Pancreas (tissue), 10 donors: ENCODE results near the gene ULK4. TPM values are rescaled to one million over a fixed set of nuclear protein-coding genes. Genes with fewer than 3 reads are reported as not detected.

ENCODE experiments used
- ATAC-seq, 4 donors: fragments of 200-7000 bp; cut with Tn5 transposase; one replicate each; pipeline versions ENCODE4 v1.8.0 to v1.9.1; 2020; ENCODE audit warnings: mild to moderate bottlenecking in 4 of 4, moderate library complexity in 4 of 4
- DNase-seq, 6 donors: peaks; one replicate each; pipeline ENCODE4 v3.0.0-alpha.2; 2020
- FAIRE-seq: peaks from 2 replicates; lab custom pipeline; 2012; peaks lifted over from hg19 to GRCh38; lab: Jason Lieb, UNC
- H3K27ac ChIP-seq, 4 donors: fragments of 200-600 bp; sonication (generic); 1 replicate in 3 of 4; 2 replicates in 1 of 4; pipeline versions ENCODE4 v1.5.0 to v1.8.0; 2020
- H3K27me3 ChIP-seq, 4 donors: fragments of 200-600 bp; one replicate each; pipeline ENCODE4 v1.8.0; 2021
- H3K36me3 ChIP-seq, 3 donors: fragments of 200-600 bp; sonication (generic) in 1 of 3; one replicate each; pipeline versions ENCODE4 v1.5.0 to v1.8.0; 2020 to 2021
- H3K4me1 ChIP-seq, 3 donors: fragments of 200-600 bp; one replicate each; pipeline ENCODE4 v1.8.0; 2021
- H3K4me3 ChIP-seq, 4 donors: fragments of 200-600 bp; sonication (generic) in 2 of 4; one replicate each; pipeline versions ENCODE4 v1.5.0 to v1.8.0; 2020 to 2021
- H3K9me3 ChIP-seq, 4 donors: fragments of 200-600 bp; one replicate each; pipeline ENCODE4 v1.8.0; 2021
- WGBS, 2 donors: extraction: QIAGEN DNeasy Blood & Tissue Kit; methylation state at CpG; one replicate each; pipeline ENCODE4 v1.1.7; 2013; 5-methylcytosine and 5-hydroxymethylcytosine counted together
- intact Hi-C, 3 donors: fragments of 100-400 bp; cut with DNase I; formaldehyde crosslinking; loops; one replicate each; pipeline versions ENCODE4 v1.11.1 to v1.14.2; 2022
- polyA plus RNA-seq, 2 donors: library from polyadenylated mRNA; stranded (reverse); fragments of 200-250 nt; gene quantifications; one replicate each; pipeline ENCODE4 v1.2.3, GENCODE V29; 2013
- total RNA-seq, 6 donors: library from RNA; stranded (reverse); fragmentation: NEBNext Ultra II Directional in 4 of 6; extraction: Animal tissue kit (Norgen Biotek cat#: 25700) in 4 of 6; gene quantifications; one replicate each; pipeline versions ENCODE4 v1.2.1 to v1.2.4, GENCODE V29; 2021 to 2023
- TF ChIP-seq, protein P1 (sequence below), 4 donors: fragments of 200-600 bp; sonication (generic) in 3 of 4; IDR thresholded peaks; one replicate each; pipeline versions ENCODE4 v1.5.0 to v1.8.0; 2021; ENCODE audit warnings: antibody characterized with exemption in 4 of 4
- donor health status: healthy with polysubstance abuse.
- donor health status: DM: no; HTN: no; CAD: no; lungs with moderate emphysema.
- donor health status: DM: no; HTN: no; CAD: no.
- donor health status: control.
- donor health status: control.
- donor health status: Bipolar disorder and iron deficiency.
- donor health status: DM: yes; HTN: yes; CAD: no.
- donor health status: DM: no; HTN: no; CAD: no.
- donor health status: DM: no; HTN: no; CAD: no.
- donor health status: DM: yes; HTN: yes; CAD: no.

The ULK4 gene
- total and polyA plus RNA-seq, 8 donors, result 2.3 to 8.6 (median 4.2) TPM

DNA sequence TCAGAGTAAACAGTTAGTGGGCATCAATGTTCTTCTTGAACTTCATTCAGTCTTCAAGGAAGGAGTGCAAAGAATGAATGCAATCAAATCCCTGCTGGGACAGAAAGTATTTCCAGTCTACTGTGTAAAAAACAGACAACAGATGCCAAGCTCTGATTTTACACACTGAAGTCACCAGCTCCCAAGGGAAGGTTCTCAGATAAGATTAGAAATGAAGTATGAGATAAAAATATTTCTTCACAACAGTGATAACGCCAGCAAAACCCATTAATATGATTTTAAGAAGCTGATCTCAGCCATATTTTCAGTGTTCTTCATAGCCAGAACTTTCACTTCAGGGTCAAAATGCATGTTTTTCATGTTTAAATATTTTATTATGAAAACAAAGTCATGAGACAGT lies 497.0 kb downstream of the ULK4 start:
- intact Hi-C loops, result no loop called here
- ATAC-seq (no peak), FAIRE-seq (no peak), DNase-seq (no peak)
- Histone ChIP-seq H3K9me3 (no peaks in the 10 kb centered on the region), H3K4me3 (no peak overlapping the region), H3K36me3 (no peaks in the 10 kb centered on the region), H3K27ac (no peak overlapping the region), H3K4me1 (no peaks in the 10 kb centered on the region), H3K27me3 (no peaks in the 10 kb centered on the region)
- WGBS, 2 donors, result 41 to 53% methylated on average over 1 of the region's 1 CpG
- TF ChIP-seq, protein P1, sequence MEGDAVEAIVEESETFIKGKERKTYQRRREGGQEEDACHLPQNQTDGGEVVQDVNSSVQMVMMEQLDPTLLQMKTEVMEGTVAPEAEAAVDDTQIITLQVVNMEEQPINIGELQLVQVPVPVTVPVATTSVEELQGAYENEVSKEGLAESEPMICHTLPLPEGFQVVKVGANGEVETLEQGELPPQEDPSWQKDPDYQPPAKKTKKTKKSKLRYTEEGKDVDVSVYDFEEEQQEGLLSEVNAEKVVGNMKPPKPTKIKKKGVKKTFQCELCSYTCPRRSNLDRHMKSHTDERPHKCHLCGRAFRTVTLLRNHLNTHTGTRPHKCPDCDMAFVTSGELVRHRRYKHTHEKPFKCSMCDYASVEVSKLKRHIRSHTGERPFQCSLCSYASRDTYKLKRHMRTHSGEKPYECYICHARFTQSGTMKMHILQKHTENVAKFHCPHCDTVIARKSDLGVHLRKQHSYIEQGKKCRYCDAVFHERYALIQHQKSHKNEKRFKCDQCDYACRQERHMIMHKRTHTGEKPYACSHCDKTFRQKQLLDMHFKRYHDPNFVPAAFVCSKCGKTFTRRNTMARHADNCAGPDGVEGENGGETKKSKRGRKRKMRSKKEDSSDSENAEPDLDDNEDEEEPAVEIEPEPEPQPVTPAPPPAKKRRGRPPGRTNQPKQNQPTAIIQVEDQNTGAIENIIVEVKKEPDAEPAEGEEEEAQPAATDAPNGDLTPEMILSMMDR (IDR thresholded peaks at IDR 0.05), result no peak

DNA sequence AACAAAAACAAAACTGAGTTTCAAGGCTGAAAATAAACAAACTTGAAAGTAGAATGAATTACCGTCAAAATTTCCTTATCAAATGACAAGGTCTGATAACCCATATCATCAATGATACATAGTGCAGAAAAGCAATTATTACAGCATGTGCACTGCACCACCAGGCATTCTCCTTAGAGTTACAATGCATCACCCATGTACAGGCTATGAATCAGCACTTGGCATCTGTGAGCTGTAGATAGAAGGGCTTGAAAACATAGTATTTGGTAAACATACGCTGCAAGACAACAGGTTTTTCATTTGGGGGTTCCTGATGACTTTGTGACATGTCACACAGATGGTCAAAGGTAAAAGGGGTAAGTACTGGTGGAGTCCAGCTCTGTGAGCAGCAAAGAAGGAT lies 497.5 kb downstream of the ULK4 start:
- no peak for DNase-seq
- no peak for FAIRE-seq
- TF ChIP-seq, protein P1 (IDR thresholded peaks at IDR 0.05), result no peak
- ATAC-seq, result no peak
- Histone ChIP-seq H3K4me3 (no peak overlapping the region), H3K36me3 (no peaks in the 10 kb centered on the region), H3K27me3 (no peaks in the 10 kb centered on the region), H3K4me1 (no peaks in the 10 kb centered on the region), H3K27ac (no peak overlapping the region), H3K9me3 (no peaks in the 10 kb centered on the region)
- intact Hi-C loops, result no loop called here
- WGBS, 2 donors, result 49 to 60% methylated on average over 2 of the region's 2 CpGs

DNA sequence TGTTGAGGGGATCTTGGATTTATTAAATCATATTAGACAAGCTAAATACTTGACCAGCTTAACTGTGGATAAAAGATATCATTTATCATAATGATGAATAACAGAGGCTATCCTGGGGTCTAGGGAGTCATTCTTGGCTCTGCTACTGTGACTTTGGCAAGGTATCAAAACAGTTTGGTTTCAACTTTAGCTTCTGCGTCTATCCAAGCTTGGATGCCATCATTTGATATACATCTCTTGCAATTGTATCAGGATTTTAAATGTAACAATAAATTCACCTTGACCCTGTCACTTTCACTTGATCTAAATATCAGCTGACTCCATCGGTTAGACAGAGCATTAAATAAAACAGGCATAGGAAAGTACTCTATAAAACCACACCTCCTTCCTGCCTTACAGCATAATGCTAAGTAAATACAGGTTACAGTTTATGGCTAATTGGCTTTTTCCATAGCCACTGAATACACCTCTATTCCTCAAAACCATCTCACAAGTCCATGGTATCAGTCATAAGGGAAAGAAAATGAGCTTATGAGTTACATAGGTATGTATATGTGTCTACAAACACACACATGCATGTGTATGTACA lies 499.7 kb downstream of the ULK4 start:
- intact Hi-C loops, result no loop called here
- ATAC-seq (no peak), DNase-seq (no peak), FAIRE-seq (no peak)
- Histone ChIP-seq H3K9me3 (no peaks in the 10 kb centered on the region), H3K4me1 (no peaks in the 10 kb centered on the region), H3K27ac (no peak overlapping the region), H3K36me3 (no peaks in the 10 kb centered on the region), H3K27me3 (no peaks in the 10 kb centered on the region), H3K4me3 (no peak overlapping the region)
- TF ChIP-seq, protein P1 (IDR thresholded peaks at IDR 0.05), result no peak
- 58 to 62% methylated on average over 2 of the region's 2 CpGs for WGBS, 2 donors

DNA sequence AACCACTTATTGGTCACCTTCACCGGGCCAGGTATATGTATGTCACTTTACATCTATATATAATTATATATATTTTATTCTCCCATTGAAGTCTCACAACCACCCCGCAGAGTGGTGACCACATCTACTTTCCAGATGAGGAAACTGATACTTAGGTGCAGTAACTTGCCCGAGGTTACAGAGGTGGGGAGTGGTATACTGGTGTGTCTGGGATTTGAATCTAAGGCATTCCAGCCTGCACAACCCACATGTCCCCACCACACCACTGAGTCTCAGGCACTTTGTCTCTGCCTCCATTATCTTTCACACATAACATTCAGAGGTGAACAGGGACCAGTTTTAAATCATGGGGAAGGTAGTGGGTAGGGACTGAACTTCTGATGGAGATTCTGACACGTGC lies 501.2 kb downstream of the ULK4 start:
- DNase-seq (no peak), FAIRE-seq (no peak), ATAC-seq (no peak)
- 90% methylated on average over 4 of the region's 4 CpGs for WGBS, 2 donors
- H3K36me3 ChIP-seq, result no peaks in the 10 kb centered on the region
- H3K4me1 ChIP-seq, result no peaks in the 10 kb centered on the region
- H3K9me3 ChIP-seq, result no peaks in the 10 kb centered on the region
- H3K27ac ChIP-seq, result no peak overlapping the region
- no peak overlapping the region for H3K4me3 ChIP-seq
- intact Hi-C loops, result no loop called here
- TF ChIP-seq, protein P1 (IDR thresholded peaks at IDR 0.05), result no peak
- H3K27me3 ChIP-seq, result no peaks in the 10 kb centered on the region

DNA sequence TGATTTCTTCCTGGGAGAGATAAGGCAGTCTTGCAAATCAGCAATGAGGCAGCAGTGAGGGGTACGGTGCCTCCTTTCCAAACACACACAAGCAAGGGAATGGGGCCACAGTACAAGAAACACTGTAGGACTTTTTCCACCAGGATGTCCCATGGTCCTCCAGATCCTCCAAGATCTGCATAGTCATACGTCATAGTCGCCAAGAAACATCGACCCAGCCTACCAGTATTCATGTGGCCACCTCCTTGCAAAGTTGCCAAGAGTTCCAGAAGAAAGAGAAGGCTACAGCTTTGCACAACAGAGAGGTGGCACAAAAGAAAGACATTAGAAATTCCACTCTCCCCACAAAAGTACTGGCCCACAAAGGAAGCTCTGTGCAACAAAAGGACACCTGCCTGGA lies 504.7 kb downstream of the ULK4 start:
- FAIRE-seq (no peak), ATAC-seq (no peak), DNase-seq (no peak)
- TF ChIP-seq, protein P1 (IDR thresholded peaks at IDR 0.05), result no peak
- H3K9me3 ChIP-seq, result no peaks in the 10 kb centered on the region
- H3K4me1 ChIP-seq, result no peaks in the 10 kb centered on the region
- no peak overlapping the region for H3K4me3 ChIP-seq
- H3K27ac ChIP-seq, result no peak overlapping the region
- no peaks in the 10 kb centered on the region for H3K27me3 ChIP-seq
- intact Hi-C loops, result no loop called here
- WGBS, 2 donors, result 76 to 78% methylated on average over 4 of the region's 4 CpGs
- no peaks in the 10 kb centered on the region for H3K36me3 ChIP-seq
